ENCODE data around the gene EHBP1L1. TPM values are rescaled to one million over a fixed set of nuclear protein-coding genes. Genes with fewer than 3 reads are reported as not detected.

EHBP1L1 gene
- total and polyA plus RNA-seq, 2 of the 8 experiments (the other 6 are each of a cell fraction or from before 2014, with no cell fraction given) = 4.3 to 6.6 TPM

DNA sequence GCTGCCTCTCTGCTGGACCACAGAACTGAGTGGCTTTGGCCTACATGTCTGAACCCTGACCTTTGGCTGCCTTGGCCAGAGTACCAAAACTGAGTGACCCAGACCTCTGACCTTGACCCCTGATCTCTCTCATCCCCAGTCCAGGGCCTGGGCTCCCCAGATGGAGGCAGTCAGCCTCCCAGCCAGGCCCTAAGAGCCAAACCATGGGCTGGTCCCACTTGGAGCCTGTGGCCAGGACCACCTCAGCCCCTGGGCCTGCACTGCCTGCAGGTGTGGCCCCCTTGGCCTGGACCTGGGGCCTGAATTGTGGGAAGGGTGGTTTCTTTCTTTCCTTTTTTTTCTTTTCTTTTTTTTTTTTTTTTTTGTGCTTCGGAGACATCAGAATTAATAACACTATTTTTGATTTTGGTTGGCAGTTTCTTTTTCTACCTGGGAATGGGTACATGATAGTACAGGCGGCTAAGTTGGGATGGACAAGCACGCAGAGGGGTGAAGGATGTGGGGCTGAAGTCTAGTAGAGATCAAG lies 61.2 kb downstream of the EHBP1L1 start:
- POLR2A ChIA-PET (ENCODE audit: partially characterized antibody) = interaction anchor here (1.0 to 6.9 kb wide), 11 partner anchors 10 to 223 kb away, joined by 3 to 55 read pairs (median 8); partner anchors contain the start of genes MUS81 and PCNX3
- Histone ChIP-seq H3K18ac (ENCODE audit: extremely low read depth, low read length) (no peak overlapping the region), H4K5ac (ENCODE audit: insufficient read length, low read depth, low read length) (no peak overlapping the region), H2BK15ac (ENCODE audit: low read length) (no peak overlapping the region), H3K27me3 (replicated peaks in 1 of 4; ENCODE audit: control insufficient read depth in 3 of 4, extremely low read depth in 1 of 4, insufficient read depth in 3 of 4, low read length in 3 of 4) (no peaks in the 10 kb centered on the region), H4K20me1 (replicated peaks in 1 of 2; ENCODE audit: control insufficient read depth in 1 of 2, insufficient read depth in 2 of 2, low read length in 2 of 2) (peaks cover 0 to 10% of the 10 kb centered on the region in 2 experiments), H3K36me3 (ENCODE audit: control insufficient read depth in 2 of 4, insufficient read depth in 4 of 4, low read length in 3 of 4) (peaks cover 2 to 31% (median 18%) of the 10 kb centered on the region in 4 experiments; a peak in 6 of 8 replicates), H2BK20ac (ENCODE audit: low read length) (no peak overlapping the region), H4K91ac (replicated peaks; ENCODE audit: insufficient read length, low read length) (peak overlapping the region; percentile 41), H3K9ac (replicated peaks in 1 of 4; ENCODE audit: extremely low read depth in 1 of 4, low read depth in 3 of 4, low read length in 3 of 4) (no peak overlapping the region), H3K4ac (replicated peaks; ENCODE audit: insufficient read length, low read depth, low read length) (peak overlapping the region; percentile 8), H2BK12ac (ENCODE audit: low read depth, low read length) (no peak overlapping the region), H3K9me3 (ENCODE audit: insufficient read depth in 2 of 2, low read depth in 1 of 2, low read length in 1 of 2) (no peaks in the 10 kb centered on the region), H3K4me2 (ENCODE audit: insufficient read depth in 1 of 2, low read depth in 2 of 2, low read length in 2 of 2) (peak overlapping the region; percentile 62 to 91), H2AK5ac (ENCODE audit: low read depth, low read length) (no peak overlapping the region), H2BK5ac (ENCODE audit: low read depth, low read length) (no peak overlapping the region), H2BK120ac (replicated peaks; ENCODE audit: low read depth, low read length) (no peak overlapping the region), H3K23me2 (ENCODE audit: low read depth, low read length) (peaks cover 3% of the 10 kb centered on the region; the same call in 1 of the 2 replicates), H3K56ac (replicated peaks; ENCODE audit: insufficient read length, low read depth, low read length) (no peak overlapping the region), H3K4me3 (ENCODE audit: extremely low read depth in 1 of 4, insufficient read depth in 2 of 4, low read depth in 3 of 4, low read length in 4 of 4) (peak overlapping the region in 2 of 4 experiments; percentile 8 to 71; a peak in 3 of 8 replicates), H2AFZ (ENCODE audit: low read length) (no peak overlapping the region), H3K14ac (ENCODE audit: insufficient read length) (no peak overlapping the region), H3K4me1 (replicated peaks in 1 of 4; ENCODE audit: control insufficient read depth in 3 of 4, insufficient read depth in 4 of 4, low read length in 3 of 4) (peaks cover 3 to 22% (median 14%) of the 10 kb centered on the region in 4 experiments), H3K27ac (ENCODE audit: low read depth, low read length) (no peak overlapping the region), H4K8ac (ENCODE audit: extremely low read depth, insufficient read depth, low read length) (peak overlapping the region; percentile 7; the same call in 1 of the 2 replicates), H3K79me2 (ENCODE audit: control insufficient read depth in 1 of 2, insufficient read depth in 2 of 2, low read length in 2 of 2) (no peaks in the 10 kb centered on the region), H3K23ac (ENCODE audit: insufficient read length) (no peak overlapping the region), H3K79me1 (ENCODE audit: low read depth, low read length) (peaks cover 4% of the 10 kb centered on the region; the same call in 1 of the 2 replicates)
- FAIRE-seq (no peak), DNase-seq (ENCODE audit: low read depth in 1 of 2, low spot score in 2 of 2) (no peak)
- CTCF ChIA-PET (ENCODE audit: partially characterized antibody) = interaction anchor here (0.6 to 2.5 kb wide), 13 partner anchors 8 to 333 kb away, joined by 3 to 21 read pairs (median 7); partner anchors contain the start of genes PCNX3 and RELA
- 84% methylated on average over 2 of the region's 3 CpGs; no CpG with 5 or more reads in 1 of the 2 experiments for WGBS, 2 experiments (ENCODE audit: extremely low coverage in 1 of 2, insufficient coverage in 1 of 2, insufficient read length in 1 of 2, insufficient replicate concordance in 2 of 2, low coverage in 1 of 2, low lambda C conversion rate in 2 of 2, missing lambda C conversion rate in 1 of 2)
- TF ChIP-seq, protein P1, sequence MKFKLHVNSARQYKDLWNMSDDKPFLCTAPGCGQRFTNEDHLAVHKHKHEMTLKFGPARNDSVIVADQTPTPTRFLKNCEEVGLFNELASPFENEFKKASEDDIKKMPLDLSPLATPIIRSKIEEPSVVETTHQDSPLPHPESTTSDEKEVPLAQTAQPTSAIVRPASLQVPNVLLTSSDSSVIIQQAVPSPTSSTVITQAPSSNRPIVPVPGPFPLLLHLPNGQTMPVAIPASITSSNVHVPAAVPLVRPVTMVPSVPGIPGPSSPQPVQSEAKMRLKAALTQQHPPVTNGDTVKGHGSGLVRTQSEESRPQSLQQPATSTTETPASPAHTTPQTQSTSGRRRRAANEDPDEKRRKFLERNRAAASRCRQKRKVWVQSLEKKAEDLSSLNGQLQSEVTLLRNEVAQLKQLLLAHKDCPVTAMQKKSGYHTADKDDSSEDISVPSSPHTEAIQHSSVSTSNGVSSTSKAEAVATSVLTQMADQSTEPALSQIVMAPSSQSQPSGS (IDR thresholded peaks at IDR 0.05; ENCODE audit: low read length) = no peak
- TF ChIP-seq, protein P2, sequence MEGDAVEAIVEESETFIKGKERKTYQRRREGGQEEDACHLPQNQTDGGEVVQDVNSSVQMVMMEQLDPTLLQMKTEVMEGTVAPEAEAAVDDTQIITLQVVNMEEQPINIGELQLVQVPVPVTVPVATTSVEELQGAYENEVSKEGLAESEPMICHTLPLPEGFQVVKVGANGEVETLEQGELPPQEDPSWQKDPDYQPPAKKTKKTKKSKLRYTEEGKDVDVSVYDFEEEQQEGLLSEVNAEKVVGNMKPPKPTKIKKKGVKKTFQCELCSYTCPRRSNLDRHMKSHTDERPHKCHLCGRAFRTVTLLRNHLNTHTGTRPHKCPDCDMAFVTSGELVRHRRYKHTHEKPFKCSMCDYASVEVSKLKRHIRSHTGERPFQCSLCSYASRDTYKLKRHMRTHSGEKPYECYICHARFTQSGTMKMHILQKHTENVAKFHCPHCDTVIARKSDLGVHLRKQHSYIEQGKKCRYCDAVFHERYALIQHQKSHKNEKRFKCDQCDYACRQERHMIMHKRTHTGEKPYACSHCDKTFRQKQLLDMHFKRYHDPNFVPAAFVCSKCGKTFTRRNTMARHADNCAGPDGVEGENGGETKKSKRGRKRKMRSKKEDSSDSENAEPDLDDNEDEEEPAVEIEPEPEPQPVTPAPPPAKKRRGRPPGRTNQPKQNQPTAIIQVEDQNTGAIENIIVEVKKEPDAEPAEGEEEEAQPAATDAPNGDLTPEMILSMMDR (IDR thresholded peaks at IDR 0.05; ENCODE audit: control extremely low read depth in 1 of 3, insufficient read depth in 1 of 3, low read depth in 1 of 3, low read length in 3 of 3) = no peak
- TF ChIP-seq JUND (IDR thresholded peaks at IDR 0.05; ENCODE audit: low read length) = no peak
- TF ChIP-seq, protein P3, sequence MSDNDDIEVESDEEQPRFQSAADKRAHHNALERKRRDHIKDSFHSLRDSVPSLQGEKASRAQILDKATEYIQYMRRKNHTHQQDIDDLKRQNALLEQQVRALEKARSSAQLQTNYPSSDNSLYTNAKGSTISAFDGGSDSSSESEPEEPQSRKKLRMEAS (IDR thresholded peaks at IDR 0.05) = no peak
- TF ChIP-seq SP2 (IDR thresholded peaks at IDR 0.05; ENCODE audit: low read length) = no peak
- no peak for TF ChIP-seq HDAC2 (IDR thresholded peaks at IDR 0.05; ENCODE audit: borderline replicate concordance in 1 of 2, low read depth in 2 of 2, low read length in 2 of 2)
- TF ChIP-seq CTBP2 (IDR thresholded peaks at IDR 0.05; ENCODE audit: borderline replicate concordance, insufficient read depth, insufficient read length, low read length) = no peak
